Small intestine (tissue), 7 donors: ENCODE measurements around the gene BANF1. TPM values are rescaled to one million over a fixed set of nuclear protein-coding genes. Genes with fewer than 3 reads are reported as not detected.
"Not testable (repeated sequence)": the region's sequence is repeated elsewhere in the genome, so short reads cannot be mapped to it uniquely, and the experiment has no call there.

Experiments
- DNase-seq, 2 donors: peaks; one replicate each; pipeline versions ENCODE4 v3.0.0 to v3.0.0-alpha.2; 2013
- FAIRE-seq: peaks from 2 replicates; lab custom pipeline; 2012; peaks lifted over from hg19 to GRCh38; lab: Jason Lieb, UNC
- H3K27ac ChIP-seq, 3 donors: one replicate each; pipeline ENCODE4 v1.5.1; 2013; ENCODE audit warnings: low read length in 2 of 3, mild to moderate bottlenecking in 2 of 3, control low read depth in 1 of 3, inconsistent platforms in 1 of 3, low read depth in 1 of 3, moderate library complexity in 1 of 3
- H3K27me3 ChIP-seq, 3 donors: one replicate each; pipeline ENCODE4 v1.6.1; 2013; ENCODE audit warnings: low read length in 3 of 3, inconsistent platforms in 1 of 3; ENCODE audit not compliant: control insufficient read depth in 3 of 3, insufficient read depth in 3 of 3
- H3K36me3 ChIP-seq, 3 donors: one replicate each; pipeline ENCODE4 v1.6.1; 2013; ENCODE audit warnings: low read length in 3 of 3, inconsistent platforms in 1 of 3, low read depth in 1 of 3, mild to moderate bottlenecking in 1 of 3, moderate library complexity in 1 of 3; ENCODE audit not compliant: control insufficient read depth in 3 of 3, insufficient read depth in 2 of 3
- H3K4me1 ChIP-seq, 3 donors: one replicate each; pipeline ENCODE4 v1.6.1; 2013; ENCODE audit warnings: low read length in 2 of 3, inconsistent platforms in 1 of 3, low read depth in 1 of 3, mild to moderate bottlenecking in 1 of 3, moderate library complexity in 1 of 3; ENCODE audit not compliant: control insufficient read depth in 3 of 3, insufficient read depth in 2 of 3
- H3K4me3 ChIP-seq, 3 donors: one replicate each; pipeline ENCODE4 v1.5.1; 2013; ENCODE audit warnings: low read length in 3 of 3, control low read depth in 1 of 3, inconsistent platforms in 1 of 3, low read depth in 1 of 3, mild to moderate bottlenecking in 1 of 3, moderate library complexity in 1 of 3
- H3K9me3 ChIP-seq, 2 donors: one replicate each; pipeline ENCODE4 v1.6.1; 2013; ENCODE audit warnings: low read depth in 1 of 2, low read length in 1 of 2; ENCODE audit not compliant: control insufficient read depth in 2 of 2, insufficient read depth in 1 of 2
- WGBS, 3 donors: extraction: QIAGEN DNeasy Blood & Tissue Kit; methylation state at CpG; one replicate each; pipeline ENCODE4 v1.1.7; 2013; 5-methylcytosine and 5-hydroxymethylcytosine counted together
- polyA plus RNA-seq, 4 donors: library from polyadenylated mRNA; stranded (reverse) in 3 of 4; unstranded in 1 of 4; fragments of 200-250 nt in 3 of 4; fragments of 120-200 nt in 1 of 4; gene quantifications; one replicate each; pipeline versions ENCODE4 v1.2.1 to v1.2.3, GENCODE V29; 2013
- donor health status: healthy with polysubstance abuse.
- donor health status: control.
- donor health status: control.
- donor health status: Bipolar disorder and iron deficiency.
- donor health status: healthy.

Gene BANF1
- polyA plus RNA-seq, 4 donors: 80.0 to 193 (median 100) TPM

DNA sequence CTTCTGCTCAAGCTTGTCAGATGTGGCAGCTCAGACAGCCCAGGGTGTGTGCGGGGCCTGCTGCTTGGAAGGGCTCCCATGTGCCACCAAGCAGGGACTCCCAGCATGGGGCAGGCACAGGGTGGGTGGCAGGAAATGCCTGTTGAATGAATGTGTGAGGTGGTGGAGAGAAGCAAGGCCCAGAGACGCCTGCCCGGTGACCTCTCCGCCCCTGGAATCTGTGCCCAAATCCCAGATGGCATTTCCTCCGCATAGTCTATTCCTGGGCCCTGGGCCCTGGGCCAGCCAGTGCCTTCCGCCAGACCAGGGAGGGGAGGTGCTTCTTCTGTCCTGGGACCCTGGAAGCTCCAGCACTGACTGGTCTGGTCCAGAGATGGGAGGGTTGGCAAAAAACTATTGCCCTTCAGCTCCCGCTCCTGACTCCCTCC lies 13.2 kb downstream of the BANF1 start:
- no peak for DNase-seq
- Histone ChIP-seq H3K9me3 (no peaks in the 10 kb centered on the region), H3K27ac (no peak overlapping the region), H3K36me3 (no peaks in the 10 kb centered on the region), H3K4me1 (peaks cover 0 to 2% (median 0%) of the 10 kb centered on the region in 3 donors), H3K4me3 (no peak overlapping the region), H3K27me3 (peaks cover 0 to 34% (median 15%) of the 10 kb centered on the region in 3 donors)
- FAIRE-seq: no peak
- WGBS, 3 donors: 83 to 96% (median 89%) methylated on average over 5 to 7 of the region's 7 CpGs

DNA sequence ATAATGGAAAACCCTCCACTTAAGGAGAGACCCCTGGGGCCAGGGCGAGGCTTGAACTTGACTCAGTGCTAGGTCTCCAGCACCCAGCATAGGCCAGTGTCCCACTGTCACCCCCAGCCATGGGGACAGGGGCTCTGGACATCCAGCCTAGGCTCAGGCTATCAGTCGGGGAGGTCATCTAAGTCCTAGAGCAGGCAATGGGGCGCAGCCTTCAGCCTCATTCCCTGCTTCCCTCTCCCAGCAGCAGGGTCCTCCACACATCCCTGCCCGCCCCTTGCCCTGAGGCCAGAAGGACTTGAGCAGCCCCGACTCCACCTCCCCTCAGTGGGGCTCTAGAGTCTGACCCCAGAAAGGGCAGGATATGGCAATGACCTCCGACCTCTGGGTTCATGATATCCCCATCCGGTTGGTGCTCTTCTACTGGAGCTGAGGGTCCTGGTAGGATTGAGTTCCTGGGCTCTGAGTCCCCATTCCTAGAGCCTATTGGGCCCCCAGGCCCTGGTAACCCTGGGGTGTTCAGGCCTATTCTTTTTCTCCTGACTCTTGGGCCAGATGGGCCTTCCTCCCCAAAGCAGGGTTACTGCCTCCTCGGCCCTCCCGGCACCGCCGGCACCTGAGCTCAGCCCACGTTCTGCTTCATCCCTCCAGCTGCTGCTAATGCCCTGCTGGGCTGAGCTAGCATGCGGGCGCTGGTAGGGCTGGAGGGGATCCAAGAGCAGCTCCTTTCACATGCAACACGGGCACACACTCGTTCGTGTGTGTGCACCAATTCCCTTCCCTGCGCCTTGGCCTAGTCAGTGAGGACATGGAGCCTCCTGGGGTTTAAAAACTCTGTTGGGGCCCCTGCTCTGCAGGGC lies 13.9 kb downstream of the BANF1 start:
- H3K9me3 ChIP-seq: no peaks in the 10 kb centered on the region
- H3K4me1 ChIP-seq: peaks cover 0 to 2% (median 0%) of the 10 kb centered on the region in 3 donors
- FAIRE-seq (no peak), DNase-seq (no peak)
- no peak overlapping the region for H3K27ac ChIP-seq
- no peak overlapping the region for H3K4me3 ChIP-seq
- 80 to 82% (median 81%) methylated on average over 18 of the region's 18 CpGs for WGBS, 3 donors
- peaks cover 0 to 27% (median 13%) of the 10 kb centered on the region in 3 donors for H3K27me3 ChIP-seq
- H3K36me3 ChIP-seq: no peaks in the 10 kb centered on the region

DNA sequence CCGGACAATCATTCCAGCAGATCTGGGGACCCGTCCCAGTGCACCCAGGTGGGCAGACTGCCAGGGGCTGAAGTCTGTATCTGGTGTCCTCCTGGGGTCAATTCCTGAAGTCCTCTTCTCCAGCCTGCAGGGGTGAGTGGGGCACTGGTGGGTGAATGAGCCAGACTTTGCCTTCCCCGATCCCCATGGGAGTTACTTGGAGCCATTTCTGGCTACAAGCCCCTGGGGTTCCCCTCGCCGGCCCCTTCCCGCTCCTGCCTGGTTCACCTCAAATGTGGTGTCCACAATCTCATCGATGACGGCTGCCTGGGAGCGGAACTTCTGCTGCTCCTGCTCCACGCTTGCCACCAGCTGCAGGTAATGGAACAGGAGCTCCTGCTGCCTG lies 14.5 kb downstream of the BANF1 start:
- Histone ChIP-seq H3K36me3 (no peaks in the 10 kb centered on the region), H3K27ac (no peak overlapping the region), H3K27me3 (peaks cover 0 to 24% (median 12%) of the 10 kb centered on the region in 3 donors), H3K9me3 (no peaks in the 10 kb centered on the region), H3K4me1 (peaks cover 0 to 2% (median 0%) of the 10 kb centered on the region in 3 donors), H3K4me3 (no peak overlapping the region)
- WGBS, 3 donors: 83 to 85% (median 84%) methylated on average over 10 of the region's 10 CpGs
- DNase-seq (no peak), FAIRE-seq (no peak)

DNA sequence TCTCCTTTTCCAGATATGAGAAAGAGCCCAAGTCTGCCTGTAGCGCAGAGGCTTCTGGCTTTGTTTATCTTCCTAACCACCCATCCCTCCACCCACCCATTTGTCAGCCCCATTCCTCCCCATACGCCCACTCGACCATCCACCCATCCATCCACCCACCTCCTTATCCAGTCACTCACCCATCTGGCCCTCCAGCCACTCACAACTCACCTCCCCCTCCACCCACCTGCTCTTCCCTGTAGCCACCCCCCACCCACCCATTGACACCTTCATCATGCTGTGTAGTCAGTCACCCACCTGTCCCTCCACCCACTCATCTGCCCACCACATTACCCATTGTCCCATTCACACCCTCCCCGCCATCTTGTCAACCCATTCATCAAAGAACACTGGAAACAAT lies 15.0 kb downstream of the BANF1 start:
- DNase-seq (no peak), FAIRE-seq (no peak)
- WGBS, 3 donors: 58 to 82% (median 71%) methylated on average over 4 of the region's 4 CpGs
- no peaks in the 10 kb centered on the region for H3K9me3 ChIP-seq
- H3K4me3 ChIP-seq: no peak overlapping the region
- peaks cover 0 to 19% (median 9%) of the 10 kb centered on the region in 3 donors for H3K27me3 ChIP-seq
- no peak overlapping the region for H3K27ac ChIP-seq
- H3K36me3 ChIP-seq: no peaks in the 10 kb centered on the region
- no peaks in the 10 kb centered on the region for H3K4me1 ChIP-seq

DNA sequence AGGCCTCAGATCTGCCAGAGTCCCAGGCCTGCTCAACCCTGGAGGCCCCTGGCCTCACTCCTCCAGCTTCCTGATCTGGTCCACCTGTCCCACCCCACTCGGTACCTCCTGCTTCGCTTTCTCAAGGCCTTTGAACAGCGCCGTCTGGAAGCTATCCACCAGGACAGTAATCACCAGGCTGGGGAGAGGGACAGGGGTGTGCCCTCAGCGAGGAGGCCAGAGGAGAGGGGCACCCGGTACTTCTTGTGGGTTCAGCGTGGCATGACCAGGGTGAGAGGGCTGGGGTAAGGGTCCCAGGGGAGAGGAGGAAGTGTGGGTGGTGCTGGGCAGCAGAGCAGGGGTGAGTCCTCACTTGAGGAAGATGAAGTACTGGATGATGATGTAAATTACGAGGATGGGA lies 17.9 kb downstream of the BANF1 start:
- WGBS, 3 donors: 61 to 75% (median 67%) methylated on average over 7 to 8 of the region's 8 CpGs
- Histone ChIP-seq H3K27me3 (peaks cover 0 to 15% (median 0%) of the 10 kb centered on the region in 3 donors), H3K36me3 (no peaks in the 10 kb centered on the region), H3K4me1 (no peaks in the 10 kb centered on the region), H3K27ac (no peak overlapping the region), H3K9me3 (no peaks in the 10 kb centered on the region), H3K4me3 (no peak overlapping the region)
- no peak for DNase-seq
- no peak for FAIRE-seq

DNA sequence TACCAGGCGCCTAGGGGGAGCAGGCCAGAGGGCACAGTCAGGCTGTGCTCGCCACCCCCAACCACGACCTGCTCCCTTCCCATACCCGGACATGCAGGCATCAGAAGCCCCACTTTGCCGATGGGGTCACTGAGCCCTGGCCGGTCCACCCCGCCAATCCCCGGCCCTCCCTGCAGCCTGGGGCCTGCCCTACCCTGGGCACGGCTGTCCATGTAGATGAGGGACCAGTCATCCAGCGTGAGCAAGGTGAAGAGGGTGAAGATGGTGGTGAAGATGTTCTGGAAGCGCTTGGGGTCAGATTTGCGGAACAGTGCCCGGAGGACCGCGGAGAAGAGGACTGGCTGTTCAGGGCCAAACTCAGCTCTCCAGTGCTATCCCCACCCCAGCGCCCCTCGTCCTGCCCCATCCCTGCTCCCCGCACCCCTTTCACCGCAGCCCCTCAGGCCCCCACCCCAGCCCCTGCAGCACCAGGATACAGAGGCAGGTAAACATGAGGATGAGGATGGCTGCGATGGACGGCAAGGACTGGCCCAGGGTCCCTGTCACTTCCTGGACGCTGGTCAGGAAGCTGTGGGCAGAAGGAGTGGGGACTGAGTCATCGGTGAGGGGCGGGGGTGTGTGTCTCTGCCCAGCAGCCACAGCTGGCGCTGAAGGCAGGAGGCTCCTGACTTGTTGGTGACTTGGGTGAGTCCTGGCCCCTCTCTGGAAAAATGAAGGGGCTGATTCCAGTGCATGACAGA lies 18.5 kb downstream of the BANF1 start:
- Histone ChIP-seq H3K9me3 (no peaks in the 10 kb centered on the region), H3K36me3 (no peaks in the 10 kb centered on the region), H3K4me3 (no peak overlapping the region), H3K27ac (no peak overlapping the region), H3K27me3 (peaks cover 0 to 15% (median 0%) of the 10 kb centered on the region in 3 donors), H3K4me1 (no peaks in the 10 kb centered on the region)
- 78 to 82% (median 80%) methylated on average over 21 to 25 of the region's 25 CpGs for WGBS, 3 donors
- FAIRE-seq (no peak), DNase-seq (no peak)

DNA sequence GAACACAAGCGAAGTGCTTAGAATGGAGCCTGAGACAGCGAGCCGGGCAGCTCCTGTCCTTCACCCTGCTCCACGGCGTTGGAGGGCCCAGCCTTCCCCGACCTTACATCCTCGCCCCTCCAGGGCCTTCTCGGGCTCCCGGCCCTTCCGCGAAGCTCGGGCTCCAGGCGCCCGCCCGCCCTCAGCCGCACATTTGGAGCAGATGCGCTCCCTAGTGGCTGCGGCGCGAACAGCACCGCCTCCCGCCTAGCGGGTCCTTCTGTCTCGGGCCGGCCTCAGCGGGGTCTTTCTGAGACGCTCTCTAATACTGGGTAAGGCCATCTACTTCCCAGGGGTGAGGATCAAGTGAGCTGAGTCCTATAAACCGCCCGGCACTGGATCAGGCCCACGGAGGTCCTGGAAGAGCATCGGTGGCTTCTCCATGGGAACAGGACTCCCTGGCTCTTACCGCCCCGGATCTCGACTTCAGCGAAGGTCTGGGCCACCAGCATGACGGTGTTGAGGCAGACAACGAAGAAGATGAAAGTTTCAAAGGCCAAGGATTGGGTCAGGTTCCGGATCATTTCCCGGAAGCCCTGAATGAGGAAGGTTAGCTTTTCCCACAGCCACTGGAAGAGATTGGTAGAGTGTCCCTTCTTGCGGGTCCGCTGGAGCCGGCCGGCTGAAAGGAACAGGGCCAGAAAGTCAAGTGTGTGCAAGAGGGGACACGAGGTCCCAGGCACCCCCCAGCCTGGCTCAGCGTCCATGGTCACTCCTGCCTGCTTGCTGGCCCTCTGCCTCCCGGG lies 20.3 kb downstream of the BANF1 start:
- 15 to 20% (median 19%) methylated on average over 46 of the region's 46 CpGs for WGBS, 3 donors
- H3K27me3 ChIP-seq: peaks cover 0 to 15% (median 0%) of the 10 kb centered on the region in 3 donors
- no peak for FAIRE-seq
- no peak overlapping the region for H3K27ac ChIP-seq
- no peaks in the 10 kb centered on the region for H3K9me3 ChIP-seq
- DNase-seq: peak; percentile 47 to 78
- H3K4me3 ChIP-seq: no peak overlapping the region
- no peaks in the 10 kb centered on the region for H3K4me1 ChIP-seq
- no peaks in the 10 kb centered on the region for H3K36me3 ChIP-seq

DNA sequence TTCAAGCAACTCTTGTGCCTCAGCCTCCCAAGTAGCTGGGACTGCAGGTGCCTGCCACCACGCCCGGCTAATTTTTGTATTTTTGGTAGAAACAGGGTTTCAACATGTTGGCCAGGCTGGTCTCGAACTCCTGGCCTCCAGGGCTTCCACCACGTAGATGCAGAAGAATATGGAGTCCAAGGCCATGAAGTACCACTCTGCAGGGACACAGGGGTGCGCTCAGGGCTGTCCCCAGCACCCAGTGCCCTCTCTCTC lies 20.8 kb downstream of the BANF1 start:
- not testable (repeated sequence) for FAIRE-seq, H3K4me3 ChIP-seq, H3K4me1 ChIP-seq, H3K9me3 ChIP-seq, DNase-seq, H3K36me3 ChIP-seq, H3K27ac ChIP-seq
- peaks cover 0 to 15% (median 0%) of the 10 kb centered on the region in 3 donors for H3K27me3 ChIP-seq
- 48 to 84% (median 57%) methylated on average over 4 to 5 of the region's 5 CpGs for WGBS, 3 donors
